ENCODE measurements around the gene PLAAT4.
"Not testable (repeated sequence)": the region's sequence is repeated elsewhere in the genome, so short reads cannot be mapped to it uniquely, and the experiment has no call there.

The PLAAT4 gene

DNA sequence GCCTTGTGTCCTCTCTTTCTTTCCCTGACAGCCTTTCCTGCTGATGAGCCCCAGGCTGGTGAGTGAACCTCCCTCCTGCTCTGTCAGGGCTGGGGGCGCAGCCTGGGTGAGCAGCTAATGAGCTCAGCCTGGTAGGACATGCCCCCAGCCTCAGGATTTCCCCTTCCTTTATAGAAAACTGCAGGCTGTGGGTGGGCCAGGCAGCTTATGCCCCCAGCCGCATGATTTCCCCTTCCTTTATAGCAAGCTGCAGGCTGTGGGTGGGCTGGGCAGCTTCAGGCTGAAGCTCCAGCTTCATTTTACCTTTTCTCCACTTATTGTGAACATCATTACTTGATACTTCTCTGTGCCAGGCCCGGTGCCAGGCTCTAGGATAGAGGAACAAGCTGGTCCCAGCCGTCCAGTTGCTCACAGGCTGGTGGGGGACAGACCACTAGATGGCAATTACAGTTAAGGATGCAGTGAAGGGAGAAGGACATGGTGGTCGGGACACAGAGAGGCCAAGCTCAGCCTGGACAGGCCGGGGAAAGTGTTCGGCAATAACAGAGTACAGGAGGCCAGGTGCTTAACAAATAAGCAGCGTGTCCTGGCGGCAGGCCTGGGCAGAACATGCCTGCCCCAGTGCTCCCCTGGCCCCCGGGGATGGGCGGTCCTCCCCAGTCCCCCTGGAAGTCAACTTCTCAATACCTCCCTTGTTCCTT is 25.4 kb upstream of the PLAAT4 start:
- no peak for DNase-seq

DNA sequence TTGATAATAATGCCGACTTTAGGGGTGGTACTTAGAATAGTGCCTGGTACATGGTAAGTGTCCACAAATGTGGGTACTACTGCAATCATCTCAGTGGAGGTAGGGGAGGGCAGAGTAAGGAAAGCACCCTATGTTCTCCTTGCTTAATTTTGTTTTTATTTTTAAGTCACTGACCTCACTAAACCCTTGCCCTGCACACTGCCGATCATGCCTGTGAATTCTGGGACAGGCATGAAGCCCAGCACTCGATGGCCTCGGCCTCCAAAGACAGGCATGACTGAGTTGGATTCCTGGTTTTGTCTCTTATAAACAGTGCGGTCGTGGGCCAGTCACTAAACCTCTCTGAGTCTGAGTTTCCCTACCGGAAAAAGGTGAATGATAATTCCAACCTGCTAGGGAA is 23.8 kb upstream of the PLAAT4 start:
- no peak for DNase-seq

DNA sequence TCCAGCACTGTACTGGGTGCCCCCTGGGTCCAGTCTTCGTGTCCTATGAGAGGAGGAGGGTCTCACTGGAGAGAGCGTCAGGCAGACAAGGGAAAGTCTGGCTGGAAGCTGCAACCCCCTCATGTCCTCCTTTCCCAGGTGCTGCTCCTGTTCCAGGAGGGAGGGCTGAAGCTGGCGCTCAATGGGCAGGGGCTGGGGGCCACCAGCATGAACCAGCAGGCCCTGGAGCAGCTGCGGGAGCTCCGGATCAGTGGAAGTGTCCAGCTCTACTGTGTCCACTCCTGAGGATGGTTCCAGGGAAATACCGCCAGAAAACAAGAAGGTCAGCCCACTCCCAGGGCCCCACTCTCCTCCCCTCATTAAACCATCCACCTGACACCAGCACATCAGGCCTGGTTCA is 20.5 kb upstream of the PLAAT4 start:
- no peak for DNase-seq

DNA sequence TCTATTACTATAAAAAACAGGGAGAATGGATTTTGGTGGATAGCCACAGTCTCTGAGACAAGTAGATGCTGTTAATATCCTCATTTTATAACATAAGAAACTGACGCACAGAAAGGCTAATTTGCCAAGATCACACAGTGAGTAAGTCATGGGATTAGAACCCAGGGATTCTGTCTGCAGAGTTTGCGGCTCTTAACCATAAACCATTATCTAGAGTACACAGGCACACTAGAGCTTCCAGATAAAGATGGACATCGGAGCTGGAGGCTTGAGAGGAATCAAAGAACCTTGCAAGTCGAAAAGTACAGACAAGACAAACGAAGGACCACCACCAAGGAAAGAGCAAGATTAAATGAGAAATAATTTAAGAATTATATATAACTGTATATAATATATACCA is 19.5 kb upstream of the PLAAT4 start:
- DNase-seq = no peak

DNA sequence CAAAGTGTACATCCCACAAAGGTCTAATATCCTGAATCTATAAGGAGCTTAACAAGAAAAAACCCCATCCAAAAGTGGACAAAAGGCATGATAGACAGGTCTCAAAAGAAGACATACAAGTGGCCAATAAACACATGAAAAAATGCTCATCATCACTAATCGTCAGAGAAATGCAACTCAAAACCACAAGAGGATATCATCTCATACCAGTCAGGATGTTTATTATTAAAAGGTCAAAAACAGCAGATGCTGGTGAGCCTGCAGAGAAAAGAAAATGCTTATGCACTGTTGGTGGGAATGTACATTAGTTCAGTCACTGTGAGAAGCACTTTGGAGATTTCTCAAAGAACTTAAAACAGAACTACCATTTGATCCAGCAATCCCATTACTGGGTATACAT is 18.1 kb upstream of the PLAAT4 start:
- no peak for DNase-seq

DNA sequence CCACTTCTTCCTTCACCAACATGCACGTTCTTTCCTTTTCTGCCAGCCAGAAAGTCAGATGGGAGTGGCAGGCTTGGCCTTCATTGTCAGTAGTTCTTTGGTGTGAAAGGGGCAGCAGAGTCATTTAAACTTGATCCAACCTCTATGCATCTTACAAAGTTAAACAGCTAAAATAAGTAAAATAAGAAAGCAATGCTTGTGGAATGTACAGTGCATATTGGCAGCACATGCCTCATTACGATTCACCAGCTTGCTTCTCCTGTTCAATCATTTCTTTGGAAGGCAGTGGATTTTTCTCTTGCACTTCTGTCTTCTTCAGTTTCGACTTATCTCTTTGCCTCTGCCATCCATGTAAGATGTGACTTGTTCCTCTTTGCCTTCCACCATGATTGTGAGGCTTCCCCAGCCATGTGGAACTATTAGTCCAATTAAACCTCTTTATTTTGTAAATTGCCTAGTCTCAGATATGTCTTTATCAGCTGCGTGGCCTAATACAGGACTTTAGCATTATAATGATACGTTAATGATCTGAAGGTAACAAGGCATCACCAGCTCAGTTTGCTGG is 15.9 kb upstream of the PLAAT4 start:
- DNase-seq = no peak

DNA sequence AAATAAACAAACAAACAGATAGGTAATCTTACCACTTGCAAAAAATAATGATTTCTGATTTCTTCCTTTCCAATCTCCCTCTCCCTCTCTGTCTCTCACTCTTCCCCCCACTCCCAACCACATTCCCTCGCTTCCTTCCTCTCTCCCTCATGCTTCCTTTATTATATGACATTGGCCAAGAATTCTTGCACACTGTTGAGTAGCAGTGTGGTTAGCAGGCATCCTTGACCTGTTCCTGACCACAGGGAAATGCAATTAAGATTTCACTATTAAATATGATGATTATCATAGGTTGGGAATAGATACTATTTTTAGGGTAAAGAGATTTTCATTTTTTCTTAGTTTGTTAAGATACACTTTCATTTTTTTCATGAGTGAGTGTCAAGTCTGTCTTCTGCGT is 14.7 kb upstream of the PLAAT4 start:
- no peak for DNase-seq

DNA sequence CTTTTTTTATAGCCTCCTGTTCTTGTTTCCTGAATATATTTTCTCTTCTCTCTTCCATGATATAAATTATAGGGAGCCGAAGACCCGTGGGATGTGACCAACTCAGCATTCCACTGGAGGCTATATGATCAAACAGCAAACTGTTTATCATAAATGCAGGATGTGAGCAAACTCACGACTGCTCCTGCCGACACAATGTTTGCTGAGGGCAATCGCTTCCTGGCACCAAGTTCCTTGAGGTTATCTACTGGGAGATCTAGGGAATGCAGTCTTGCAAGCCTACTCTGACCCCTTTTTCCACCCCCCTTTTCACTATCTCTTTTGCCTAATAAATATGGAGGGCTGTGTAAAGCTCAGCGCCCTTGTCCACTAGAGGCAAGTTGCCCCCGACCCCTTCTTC is 13.5 kb upstream of the PLAAT4 start:
- DNase-seq = no peak

DNA sequence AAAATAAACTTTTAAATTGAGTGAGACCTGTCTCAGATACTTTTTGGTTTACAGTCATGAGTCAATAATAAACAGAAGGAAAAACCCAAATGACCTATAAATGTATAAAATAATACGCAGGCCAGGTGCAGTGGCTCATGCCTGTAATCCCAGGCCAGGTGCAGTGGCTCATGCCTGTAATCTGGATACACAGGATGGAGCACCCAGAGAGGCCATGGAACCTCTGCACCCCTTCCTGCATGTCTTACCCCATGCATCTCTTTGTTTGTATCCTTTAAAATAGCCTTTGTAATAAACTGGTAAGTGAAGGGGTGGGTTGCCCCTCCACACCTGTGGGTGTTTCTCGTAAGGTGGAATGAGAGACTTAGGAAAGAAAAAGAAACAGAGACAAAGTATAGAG is 8.9 kb upstream of the PLAAT4 start:
- no peak for DNase-seq

DNA sequence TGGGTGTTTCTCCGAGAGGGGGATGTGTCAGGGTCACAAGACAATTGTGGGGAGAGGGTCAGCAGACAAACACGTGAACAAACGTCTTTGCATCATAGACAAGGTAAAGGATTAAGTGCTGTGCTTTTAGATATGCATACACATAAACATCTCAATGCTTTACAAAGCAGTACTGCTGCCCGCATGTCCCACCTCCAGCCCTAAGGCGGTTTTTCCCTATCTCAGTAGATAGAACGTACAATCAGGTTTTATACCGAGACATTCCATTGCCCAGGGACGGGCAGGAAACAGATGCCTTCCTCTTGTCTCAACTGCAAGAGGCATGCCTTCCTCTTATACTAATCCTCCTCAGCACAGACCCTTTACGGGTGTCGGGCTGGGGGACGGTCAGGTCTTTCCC is 8.5 kb upstream of the PLAAT4 start:
- not testable (repeated sequence) for DNase-seq

DNA sequence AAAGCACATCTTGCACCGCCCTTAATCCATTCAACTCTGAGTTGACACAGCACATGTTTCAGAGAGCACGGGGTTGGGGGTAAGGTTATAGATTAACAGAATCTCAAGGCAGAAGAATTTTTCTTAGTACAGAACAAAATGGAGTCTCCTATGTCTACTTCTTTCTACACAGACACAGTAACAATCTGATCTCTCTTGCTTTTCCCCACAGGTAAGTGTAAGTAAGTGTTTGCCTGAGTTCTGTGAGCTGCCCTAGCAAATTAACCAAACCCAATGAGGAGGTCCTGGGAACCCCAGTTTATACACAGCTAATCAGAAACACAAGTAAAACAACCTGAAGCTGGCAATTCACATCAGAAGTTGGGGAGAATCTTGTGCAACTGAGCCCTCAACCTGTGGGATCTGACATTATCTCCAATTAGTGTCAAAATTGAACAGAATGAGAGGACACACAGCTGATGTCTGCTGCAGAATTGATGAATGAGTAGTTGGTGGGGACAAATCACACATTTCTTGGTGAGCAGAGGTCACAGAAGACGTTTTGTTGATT is 7.8 kb upstream of the PLAAT4 start:
- DNase-seq = not testable (repeated sequence)

DNA sequence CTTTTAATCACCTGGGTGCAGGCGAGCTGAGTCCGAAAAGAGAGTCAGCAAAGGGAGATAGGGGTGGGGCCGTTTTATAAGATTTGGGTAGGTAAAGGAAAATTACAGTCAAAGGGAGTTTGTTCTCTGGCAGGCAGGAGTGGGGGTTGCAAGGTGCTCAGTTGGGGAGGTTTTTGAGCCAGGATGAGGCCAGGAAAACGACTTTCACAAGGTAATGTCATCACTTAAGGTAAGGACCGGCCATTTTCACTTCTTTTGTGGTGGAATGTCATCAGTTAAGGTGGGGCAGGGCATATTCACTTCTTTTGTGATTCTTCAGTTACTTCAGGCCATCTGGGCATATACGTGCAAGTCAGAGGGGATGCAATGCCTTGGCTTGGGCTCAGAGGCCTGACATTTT is 7.2 kb upstream of the PLAAT4 start:
- not testable (repeated sequence) for DNase-seq

DNA sequence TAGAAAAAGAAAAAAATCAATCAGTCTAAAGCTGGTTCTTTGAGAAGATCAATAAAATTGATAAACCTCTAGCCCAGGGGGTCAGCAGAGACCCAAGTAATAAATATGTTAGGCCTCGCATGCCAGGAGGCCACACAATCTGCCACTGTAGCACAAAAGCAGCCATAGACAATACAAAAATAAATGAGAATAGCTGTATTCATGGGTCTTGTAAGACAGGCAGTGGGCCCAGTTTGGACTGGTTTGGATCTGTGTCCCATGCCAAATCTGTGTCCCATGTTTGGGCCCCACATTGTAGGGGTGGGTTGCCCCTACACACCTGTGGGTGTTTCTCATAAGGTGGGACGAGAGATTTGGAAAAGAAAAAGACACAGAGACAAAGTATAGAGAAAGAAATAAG is 6.6 kb upstream of the PLAAT4 start:
- no peak for DNase-seq

DNA sequence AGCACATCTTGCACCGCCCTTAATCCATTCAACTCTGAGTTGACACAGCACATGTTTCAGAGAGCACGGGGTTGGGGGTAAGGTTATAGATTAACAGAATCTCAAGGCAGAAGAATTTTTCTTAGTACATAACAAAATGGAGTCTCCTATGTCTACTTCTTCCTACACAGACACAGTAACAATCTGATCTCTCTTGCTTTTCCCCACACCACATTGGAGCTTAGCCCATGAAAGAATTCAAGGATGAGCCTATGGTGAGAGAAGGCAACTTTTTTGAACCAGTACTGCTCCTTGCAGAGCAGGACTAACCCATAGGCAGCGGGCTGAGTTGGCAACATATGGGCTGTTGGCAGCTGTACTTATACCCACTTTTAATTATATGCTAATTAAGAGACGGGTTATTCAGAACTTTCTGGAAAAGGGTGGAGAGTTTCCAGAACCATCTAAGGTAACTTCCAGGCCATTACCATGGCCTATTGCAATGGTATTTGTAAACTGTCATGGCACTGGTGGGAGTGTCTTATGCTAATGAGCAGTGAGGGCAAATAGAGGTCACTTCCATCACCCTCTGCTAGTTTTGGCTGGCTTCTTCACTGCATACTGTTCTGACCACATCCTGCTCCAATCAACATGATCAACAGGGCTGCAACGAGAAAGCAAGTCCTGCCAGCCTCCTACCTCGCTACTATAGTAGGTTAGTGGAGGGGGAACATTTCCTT is 5.4 kb upstream of the PLAAT4 start:
- not testable (repeated sequence) for DNase-seq

DNA sequence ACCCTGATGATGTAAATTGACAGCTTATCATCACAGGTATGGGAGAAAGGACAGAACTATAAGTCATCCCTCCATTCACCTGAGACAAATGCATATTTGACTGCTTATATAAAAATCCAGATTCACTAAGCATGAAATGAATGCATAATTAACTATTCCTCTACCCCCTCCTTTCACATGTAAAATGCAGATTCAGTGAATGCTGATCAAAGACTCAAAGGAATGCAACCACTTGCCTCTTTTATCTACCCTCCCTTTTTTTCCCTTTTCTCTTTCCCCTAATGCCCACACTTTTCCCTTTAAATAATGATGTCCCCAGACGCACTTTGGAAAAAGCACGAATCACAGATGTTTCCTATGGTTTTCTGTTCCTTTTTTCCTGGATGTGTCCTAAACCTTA is 4.5 kb upstream of the PLAAT4 start:
- no peak for DNase-seq

DNA sequence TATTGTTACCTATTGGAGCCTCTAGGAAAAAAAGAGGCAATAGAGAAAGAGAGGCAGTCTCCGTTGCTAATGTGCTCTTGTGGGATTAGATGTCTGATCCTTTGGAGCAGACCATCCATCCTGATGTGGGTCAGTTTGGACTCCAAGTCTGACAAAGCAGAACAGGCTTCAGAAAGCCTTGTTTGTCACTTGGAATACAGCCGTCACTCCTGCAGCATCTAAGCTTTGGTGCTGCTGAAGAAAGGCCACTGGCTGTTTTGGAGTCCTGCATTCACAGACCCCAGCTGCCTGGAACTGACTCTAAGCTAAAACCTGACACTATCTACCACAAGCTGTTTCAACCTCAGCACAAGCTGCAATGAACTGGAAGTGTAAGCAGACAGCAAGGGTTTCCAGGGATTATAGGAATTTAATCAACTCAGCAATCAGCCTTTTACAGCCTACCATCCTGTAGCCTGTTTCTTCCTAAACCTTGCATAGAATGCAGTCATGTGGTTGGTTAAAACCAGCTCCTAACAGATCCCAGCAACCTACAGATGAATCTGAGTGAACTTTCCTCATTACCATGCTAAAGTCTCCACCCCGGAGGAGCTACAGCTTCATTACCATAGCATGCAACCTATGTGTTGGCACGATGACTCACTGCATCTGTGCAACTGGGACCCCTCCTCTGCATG is 3.7 kb upstream of the PLAAT4 start:
- no peak for DNase-seq

DNA sequence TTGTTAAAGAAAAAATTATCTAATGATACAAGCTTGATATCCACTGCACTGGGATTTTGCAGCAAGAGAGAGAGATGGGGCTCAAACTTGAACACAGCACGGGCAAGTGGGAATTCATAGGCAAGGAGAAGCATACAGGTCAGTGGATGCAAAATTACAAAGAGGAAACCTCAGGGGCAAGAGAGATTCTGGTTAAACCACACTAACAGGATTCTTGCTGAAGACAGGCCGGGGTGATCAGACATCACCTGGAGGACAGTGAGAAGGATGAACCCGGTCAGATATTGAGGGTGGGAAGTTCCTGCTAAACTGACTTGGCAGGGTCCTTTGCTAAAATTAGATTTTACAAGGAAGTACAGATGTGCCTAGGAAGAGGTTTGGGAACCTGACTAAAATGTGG is 2.5 kb upstream of the PLAAT4 start:
- DNase-seq = no peak

DNA sequence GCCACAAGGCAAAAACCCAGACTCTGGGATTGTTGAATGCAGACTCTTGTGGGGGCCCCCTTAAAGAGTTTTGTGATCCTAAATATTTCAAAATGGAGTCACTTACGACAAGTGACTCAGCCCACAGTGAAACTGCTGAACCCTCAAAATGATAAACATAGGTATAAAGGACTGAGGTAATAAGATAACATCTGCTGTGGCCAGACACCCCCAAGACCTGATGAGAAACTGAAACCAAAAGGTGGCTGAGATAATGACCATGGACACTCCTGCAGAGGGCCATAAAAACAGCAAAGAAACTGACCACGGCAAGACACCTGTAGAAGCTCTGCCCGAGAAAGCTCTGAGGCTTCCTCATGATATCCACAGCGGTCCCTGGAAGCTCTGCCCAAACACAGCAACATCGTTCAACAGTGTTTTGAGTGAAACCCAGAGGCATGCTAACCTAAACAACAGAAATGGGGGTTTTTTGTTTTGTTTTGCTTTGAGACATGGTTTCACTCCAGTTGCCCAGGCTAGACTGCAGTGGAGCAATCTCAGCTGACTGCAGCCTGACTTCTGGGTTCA is 1.6 kb upstream of the PLAAT4 start:
- DNase-seq = no peak

DNA sequence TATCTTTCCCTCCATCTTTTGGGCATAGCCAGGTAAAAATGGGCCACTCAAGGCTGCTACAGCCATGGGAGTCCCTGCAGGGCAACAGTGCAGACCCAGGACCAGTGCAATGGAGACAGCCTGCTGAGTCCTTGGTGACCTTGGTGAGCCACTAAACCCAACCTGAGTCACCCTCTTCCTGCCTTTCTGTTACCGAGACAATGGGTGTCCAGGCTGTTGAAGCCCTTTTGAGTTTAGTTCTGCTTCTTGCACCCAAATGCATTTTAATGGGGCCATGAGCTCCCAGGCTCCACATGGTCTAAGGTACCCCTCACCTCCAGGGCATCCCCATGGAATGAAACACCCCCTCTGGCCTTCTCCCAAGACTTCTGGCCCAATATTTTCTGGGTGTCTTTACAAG is 874 bp upstream of the PLAAT4 start:
- DNase-seq = no peak

DNA sequence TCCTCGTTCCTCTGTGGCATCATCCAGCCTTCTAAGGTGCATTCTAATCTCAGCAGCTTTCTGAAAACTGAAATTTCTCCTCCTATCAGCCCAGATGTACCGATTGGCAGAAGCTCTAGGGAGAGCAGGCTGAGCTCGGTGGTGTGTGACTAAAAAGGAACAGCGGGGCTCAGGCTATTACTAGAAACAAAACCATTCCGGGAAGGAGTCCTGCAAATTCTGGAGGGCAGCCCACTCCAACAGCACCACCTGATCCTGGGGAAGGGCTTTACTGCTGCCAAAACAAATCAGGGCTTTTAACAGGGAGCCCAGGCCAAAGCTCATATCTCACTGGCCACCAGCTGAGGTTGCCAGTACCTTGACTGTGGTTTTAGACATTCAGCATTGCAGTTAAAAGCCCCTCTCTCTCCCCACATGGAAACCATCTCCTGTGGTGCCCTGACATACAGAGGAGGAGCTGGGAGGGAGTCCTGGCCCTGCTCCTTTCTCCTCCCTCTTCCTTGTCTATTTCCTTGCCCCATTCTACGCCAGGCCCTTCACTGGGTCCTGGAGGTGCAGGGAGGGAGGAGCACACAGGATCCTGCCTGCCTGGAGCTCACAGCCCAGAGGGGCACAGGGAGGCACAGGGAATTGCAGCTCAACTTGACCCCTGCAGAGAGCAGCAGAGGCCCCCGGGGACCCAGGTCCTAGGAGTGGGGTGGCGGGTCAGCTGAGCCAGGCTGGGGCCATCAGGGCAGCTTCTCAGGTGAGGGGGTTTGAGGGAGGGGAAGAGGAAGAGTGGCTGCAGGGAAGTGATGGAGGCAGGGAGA is 889 bp downstream of the PLAAT4 start:
- peak; percentile 72 for DNase-seq

DNA sequence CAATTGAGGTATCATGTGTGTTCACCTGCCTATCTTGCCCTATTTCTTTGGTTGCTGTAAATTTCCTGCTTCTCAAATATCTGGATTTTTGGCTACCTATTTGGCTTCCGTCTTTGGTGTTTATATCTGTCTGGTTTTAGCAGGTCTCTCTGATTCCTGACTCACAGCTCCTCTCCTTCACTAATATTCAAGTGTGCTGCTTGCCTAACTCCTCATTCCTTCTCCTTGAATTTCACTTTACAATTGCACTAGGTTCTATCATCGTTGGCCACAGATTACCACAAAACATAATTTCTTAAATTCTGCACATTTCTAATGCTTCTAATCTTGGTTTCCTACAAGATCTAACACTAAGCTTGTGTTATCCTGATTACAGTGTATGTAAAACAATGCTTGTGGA is 5.9 kb downstream of the PLAAT4 start:
- not testable (repeated sequence) for DNase-seq

DNA sequence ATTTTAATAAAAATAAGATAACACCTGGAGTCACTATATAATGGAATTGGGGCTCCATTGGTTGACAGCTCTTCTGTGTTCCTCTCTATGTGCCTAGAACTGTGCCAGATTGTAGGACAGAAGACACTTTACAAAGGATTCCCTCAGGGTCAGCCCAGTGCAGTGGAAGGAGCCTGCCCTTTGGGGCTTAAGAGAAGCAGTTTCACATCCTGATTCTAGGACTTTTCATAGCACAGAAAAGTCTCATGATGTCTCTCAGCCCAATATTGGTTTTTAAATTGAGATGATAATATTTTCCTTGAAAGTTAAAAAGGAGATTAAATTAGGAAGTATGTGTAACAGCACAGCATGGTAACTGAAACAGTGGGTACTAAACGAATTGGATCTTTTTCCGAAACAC is 7.1 kb downstream of the PLAAT4 start:
- no peak for DNase-seq

Measured in femur (tissue), 1 donor.